ENCODE data around the gene SOX4.

Gene SOX4

DNA sequence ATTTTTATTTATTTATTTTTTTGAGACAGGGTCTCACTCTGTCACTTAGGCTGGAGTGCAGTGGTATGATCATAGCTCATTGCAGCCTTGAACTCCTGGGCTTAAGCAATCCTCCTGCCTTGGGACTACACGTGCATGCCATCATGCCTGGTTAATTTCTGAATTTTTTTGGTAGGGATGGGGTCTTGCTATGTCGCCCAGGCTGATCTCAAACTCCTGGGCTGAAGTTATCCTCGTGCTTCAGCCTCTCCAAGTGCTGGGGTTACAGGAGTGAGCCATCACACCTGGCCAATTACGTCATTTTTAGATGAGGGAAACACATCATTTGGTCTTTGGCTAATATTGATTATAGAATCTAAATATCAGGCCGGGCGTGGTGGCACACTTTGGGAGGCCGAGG lies 32.1 kb downstream of the SOX4 start:
- Mint-ChIP-seq H3K4me1 (no peaks in the 10 kb centered on the region), H3K4me3 (no peak overlapping the region), H3K36me3 (no peaks in the 10 kb centered on the region), H3K9me3 (no peaks in the 10 kb centered on the region), H3K27ac (no peak overlapping the region)
- DNase-seq (ENCODE audit: low spot score in 2 of 2) (no peak), ATAC-seq (no peak)

DNA sequence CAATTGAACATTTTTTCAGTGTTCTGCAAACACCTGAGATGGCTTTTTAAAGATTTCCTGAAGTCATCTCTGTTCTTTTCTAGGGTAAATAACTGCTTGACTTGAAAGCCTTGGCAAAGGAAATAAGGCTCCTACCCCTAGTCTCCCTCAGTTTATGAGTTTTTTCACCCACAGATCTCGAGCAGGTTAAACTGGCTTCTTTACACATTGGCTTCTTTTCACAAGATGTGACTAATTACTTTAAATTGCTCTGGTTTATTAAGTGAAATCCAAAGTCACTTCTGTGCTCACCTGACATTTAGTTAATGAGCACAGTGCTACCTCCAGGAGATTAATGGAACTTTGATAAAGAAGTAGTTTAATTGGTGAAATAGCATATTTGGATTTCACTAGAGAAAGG lies 33.2 kb downstream of the SOX4 start:
- ATAC-seq (no peak), DNase-seq (ENCODE audit: low spot score in 2 of 2) (no peak)
- Mint-ChIP-seq H3K36me3 (no peaks in the 10 kb centered on the region), H3K4me3 (no peak overlapping the region), H3K4me1 (no peaks in the 10 kb centered on the region), H3K9me3 (no peaks in the 10 kb centered on the region), H3K27ac (no peak overlapping the region)

DNA sequence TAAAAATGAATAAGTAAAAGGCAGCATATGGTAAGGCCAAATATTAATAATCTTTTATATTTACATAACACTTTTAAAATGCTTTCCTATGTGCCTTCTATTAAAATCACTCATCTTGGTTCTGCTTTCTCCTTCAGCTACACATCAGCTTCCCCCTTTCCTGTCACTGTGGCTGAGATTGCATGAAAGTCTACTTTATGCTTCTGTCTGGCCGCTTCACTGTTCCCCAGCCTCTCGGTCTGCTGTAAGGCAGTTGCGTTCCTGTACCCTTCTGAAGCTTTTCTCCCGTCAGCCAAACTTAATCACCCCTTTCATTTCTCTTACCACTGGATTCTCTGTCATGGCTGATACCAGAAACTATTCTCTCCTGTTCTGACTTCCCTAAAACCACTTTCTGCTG lies 34.6 kb downstream of the SOX4 start:
- H3K36me3 Mint-ChIP-seq = no peaks in the 10 kb centered on the region
- H3K4me3 Mint-ChIP-seq = no peak overlapping the region
- no peaks in the 10 kb centered on the region for H3K4me1 Mint-ChIP-seq

DNA sequence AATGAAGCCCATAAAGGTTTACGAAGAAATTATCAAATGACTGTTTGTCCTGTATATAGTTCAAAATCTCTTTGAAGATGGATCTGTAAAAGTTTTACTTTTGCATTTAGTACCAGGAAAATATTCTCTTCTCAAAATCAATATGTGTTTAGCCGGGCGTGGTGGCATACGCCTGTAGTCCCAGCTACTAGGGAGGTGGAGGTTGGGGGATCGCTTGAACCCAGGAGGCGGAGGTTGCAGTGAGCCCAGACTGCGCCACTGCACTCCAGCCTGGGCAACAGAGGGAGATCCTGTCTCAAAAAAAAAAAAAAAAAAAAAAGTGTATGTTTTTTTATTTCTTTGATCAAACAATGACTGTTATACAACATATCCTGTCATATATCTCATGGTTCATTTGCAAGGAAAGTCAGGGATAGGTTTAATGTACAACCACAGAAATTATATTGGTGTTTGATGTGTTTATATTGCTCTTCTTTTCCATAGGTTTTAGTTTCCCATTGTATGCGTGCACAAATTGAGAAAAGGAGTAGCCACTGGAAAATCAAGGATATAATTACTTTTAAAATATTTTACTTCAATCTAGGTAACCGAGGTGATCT lies 40.1 kb downstream of the SOX4 start:
- Mint-ChIP-seq H3K4me3 (no peak overlapping the region), H3K9me3 (no peaks in the 10 kb centered on the region), H3K27ac (no peak overlapping the region), H3K4me1 (no peaks in the 10 kb centered on the region), H3K36me3 (no peaks in the 10 kb centered on the region)
- DNase-seq (ENCODE audit: low spot score in 2 of 2) (no peak), ATAC-seq (no peak)

More for the DNA sequence above, 34.6 kb downstream of the SOX4 start:
- H3K27ac Mint-ChIP-seq = no peak overlapping the region
- ATAC-seq (no peak), DNase-seq (ENCODE audit: low spot score in 2 of 2) (no peak)
- H3K9me3 Mint-ChIP-seq = no peaks in the 10 kb centered on the region

DNA sequence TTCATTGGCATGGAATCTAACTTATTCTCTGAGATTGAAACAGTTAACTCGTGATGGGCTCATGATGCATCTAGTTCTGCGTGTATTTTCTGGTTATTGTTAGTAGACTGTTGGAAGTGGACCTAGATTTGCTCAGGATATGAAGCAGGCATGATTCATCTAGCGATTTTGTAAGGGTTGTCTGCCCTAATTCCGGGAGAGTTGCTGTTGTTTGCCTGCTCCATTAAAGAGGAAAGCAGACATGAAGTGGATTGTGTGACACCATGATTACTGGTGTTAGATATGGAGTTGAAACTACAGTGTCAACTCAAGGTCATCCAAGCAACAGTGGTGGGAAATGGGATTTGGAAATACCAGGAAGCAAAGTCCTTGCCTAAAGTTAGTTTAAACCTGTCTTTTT lies 41.0 kb downstream of the SOX4 start:
- H3K4me1 Mint-ChIP-seq = no peaks in the 10 kb centered on the region
- ATAC-seq = no peak
- H3K27ac Mint-ChIP-seq = no peak overlapping the region
- no peaks in the 10 kb centered on the region for H3K36me3 Mint-ChIP-seq
- H3K4me3 Mint-ChIP-seq = no peak overlapping the region
- no peak for DNase-seq (ENCODE audit: low spot score in 2 of 2)
- no peaks in the 10 kb centered on the region for H3K9me3 Mint-ChIP-seq

DNA sequence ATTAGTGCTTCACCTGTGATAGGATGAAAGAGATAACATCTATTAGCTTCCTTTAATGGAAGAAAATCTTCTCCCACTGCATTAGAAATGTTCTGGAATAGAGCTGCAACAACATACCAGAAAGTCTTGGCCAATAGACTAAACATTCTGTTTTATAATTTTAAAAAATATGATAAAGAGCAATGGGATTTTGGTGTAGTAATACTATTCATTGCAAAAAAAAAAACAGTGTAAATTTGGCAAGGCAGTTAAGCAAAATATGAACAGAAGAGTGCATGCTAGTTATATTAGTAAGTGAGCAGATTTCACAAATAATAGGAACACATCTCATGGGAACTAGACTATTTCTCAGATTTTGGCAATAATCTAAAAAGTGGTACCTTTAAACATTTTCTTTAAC lies 43.3 kb downstream of the SOX4 start:
- ATAC-seq (no peak), DNase-seq (ENCODE audit: low spot score in 2 of 2) (no peak)
- H3K4me3 Mint-ChIP-seq = no peak overlapping the region
- no peaks in the 10 kb centered on the region for H3K36me3 Mint-ChIP-seq
- no peak overlapping the region for H3K27ac Mint-ChIP-seq
- H3K4me1 Mint-ChIP-seq = no peaks in the 10 kb centered on the region
- no peaks in the 10 kb centered on the region for H3K9me3 Mint-ChIP-seq

DNA sequence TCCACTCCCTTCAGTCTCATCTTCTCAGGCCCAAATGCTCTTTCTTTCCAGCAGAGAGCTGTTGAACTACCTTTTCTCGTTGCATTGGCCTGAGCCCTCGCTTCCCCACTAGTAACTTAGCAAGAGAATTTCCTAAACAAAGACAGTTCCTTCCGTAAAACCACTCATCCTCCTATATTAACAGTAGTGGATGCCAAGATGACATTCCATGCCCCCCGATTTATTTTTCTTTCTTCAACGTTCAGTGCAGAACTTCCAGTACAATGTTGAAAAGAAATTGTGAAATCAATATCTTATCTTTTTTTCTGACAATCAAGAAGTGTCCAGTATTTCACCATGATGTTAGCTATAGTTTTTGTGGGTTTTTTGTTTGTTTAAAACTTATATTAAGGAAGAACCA lies 45.8 kb downstream of the SOX4 start:
- H3K27ac Mint-ChIP-seq = no peak overlapping the region
- no peak for ATAC-seq
- no peak for DNase-seq (ENCODE audit: low spot score in 2 of 2)
- H3K4me3 Mint-ChIP-seq = no peak overlapping the region
- H3K36me3 Mint-ChIP-seq = no peaks in the 10 kb centered on the region
- no peaks in the 10 kb centered on the region for H3K9me3 Mint-ChIP-seq
- no peaks in the 10 kb centered on the region for H3K4me1 Mint-ChIP-seq

Measured in stimulated activated effector memory CD8-positive, alpha-beta T cell treated with anti-CD3 and anti-CD28 coated beads, Interleukin-12 subunit alpha, Interleukin-12 subunit beta, amount 100 ng/mL, for 72 hours (primary cell).